HepG2 (cell line): Measurements from ENCODE around the gene LNX2. TPM values are rescaled to one million over a fixed set of nuclear protein-coding genes. Genes with fewer than 3 reads are reported as not detected.

ENCODE experiments used
- ATAC-seq: fragments of 200-7000 bp; cut with Tn5 transposase; 3 replicates; pipeline ENCODE4 v1.9.1; 2020; ENCODE audit warnings: mild to moderate bottlenecking, moderate library complexity
- BruUV-seq: library from RNA; stranded (reverse); fragments of 400-500 nt; replicated peaks from 2 replicates; lab custom pipeline; 2021; lab: Mats Ljungman, UMichigan
- CTCF ChIA-PET: fragments of 300-600 bp; formaldehyde crosslinking; extraction: SDS; loops from one replicate; lab custom pipeline; 2021; ENCODE audit warnings: low total read pairs, inconsistent platforms, low intra/inter-chr PET ratio; lab: Yijun Ruan, JAX
- POLR2A ChIA-PET: fragments of 350-600 bp; sonication (Branson Sonifier 250); formaldehyde crosslinking; loops from one replicate; lab custom pipeline; 2020; ENCODE audit warnings: antibody characterized with exemption, inconsistent platforms; lab: Yijun Ruan, JAX
- DNase-seq: peaks from one replicate; pipeline ENCODE4 v3.0.0-alpha.2; 2015; ENCODE audit warnings: low spot score
- FAIRE-seq: peaks from 3 replicates; lab custom pipeline; 2011; peaks lifted over from hg19 to GRCh38; lab: Jason Lieb, UNC
- H2AFZ ChIP-seq: one replicate; pipeline ENCODE4 v1.6.1; 2011; ENCODE audit warnings: low read length, inconsistent platforms
- H3K27ac ChIP-seq: fragments of 300-600 bp; 3 replicates; pipeline ENCODE4 v1.8.0; 2011; ENCODE audit warnings: mixed run types, mild to moderate bottlenecking, mixed read lengths, low read length, inconsistent platforms; ENCODE audit not compliant: insufficient read depth; ENCODE audit errors: extremely low read length
- H3K27me3 ChIP-seq, 2 experiments: fragments of 200-600 bp in 1 of 2; 2 replicates in 1 of 2; 3 replicates in 1 of 2; pipeline versions ENCODE4 v1.6.0 to v1.8.0; 2011; ENCODE audit warnings: low read length in 2 of 2, mild to moderate bottlenecking in 2 of 2, moderate library complexity in 2 of 2, inconsistent platforms in 1 of 2; ENCODE audit not compliant: insufficient read depth in 2 of 2, control insufficient read depth in 1 of 2
- H3K36me3 ChIP-seq, 2 experiments: fragments of 200-600 bp in 1 of 2; replicated peaks in 1 of 2; 2 replicates in 1 of 2; 3 replicates in 1 of 2; pipeline versions ENCODE4 v1.5.1 to v1.8.0; 2011; ENCODE audit warnings: low read length in 2 of 2, inconsistent platforms in 1 of 2; ENCODE audit not compliant: insufficient read depth in 2 of 2, control insufficient read depth in 1 of 2
- H3K4me1 ChIP-seq: 2 replicates; pipeline ENCODE4 v1.5.1; 2012; ENCODE audit warnings: low read length, inconsistent platforms; ENCODE audit not compliant: insufficient read depth
- H3K4me2 ChIP-seq: 2 replicates; pipeline ENCODE4 v1.6.0; 2011; ENCODE audit warnings: low read depth, low read length, inconsistent platforms
- H3K4me3 ChIP-seq, 3 experiments: fragments of 200-600 bp in 1 of 3; sonication (generic), shearing (Covaris generic) in 1 of 3; replicated peaks in 1 of 3; 2 replicates each; pipeline ENCODE4 v1.5.1; 2011 to 2016; ENCODE audit warnings: low read length in 3 of 3, inconsistent platforms in 2 of 3, low read depth in 2 of 3, mild to moderate bottlenecking in 2 of 3, control low read depth in 1 of 3, mixed read lengths in 1 of 3; ENCODE audit not compliant: insufficient read depth in 1 of 3
- H3K79me2 ChIP-seq: one replicate; pipeline ENCODE4 v1.6.1; 2011; ENCODE audit warnings: low read length, inconsistent platforms; ENCODE audit not compliant: insufficient read depth
- H3K9ac ChIP-seq: 2 replicates; pipeline ENCODE4 v1.6.0; 2011; ENCODE audit warnings: mild to moderate bottlenecking, low read depth, low read length, inconsistent platforms; ENCODE audit not compliant: insufficient read depth
- H3K9me3 ChIP-seq: 2 replicates; pipeline ENCODE4 v1.5.1; 2012; ENCODE audit warnings: mild to moderate bottlenecking, low read length
- H4K20me1 ChIP-seq: 2 replicates; pipeline ENCODE4 v1.6.0; 2011; ENCODE audit warnings: inconsistent platforms, mild to moderate bottlenecking, low read length, moderate library complexity; ENCODE audit not compliant: insufficient read depth
- CTCF ChIP-seq: sonication (generic); formaldehyde crosslinking; IDR thresholded peaks from 2 replicates; pipeline ENCODE4 v1.5.0; 2020; ENCODE audit warnings: mild to moderate bottlenecking, missing genetic modification reagents, moderate library complexity
- GABPB1 ChIP-seq: IDR thresholded peaks from 2 replicates; pipeline ENCODE4 v1.6.1; 2016; ENCODE audit warnings: mild to moderate bottlenecking, missing genetic modification reagents, moderate library complexity, missing compliant biosample characterization
- RBM39 ChIP-seq: fragments of 200-400 bp; formaldehyde crosslinking; IDR thresholded peaks from one replicate; pipeline ENCODE4 v1.6.1; 2018; ENCODE audit warnings: antibody characterized with exemption, mild to moderate bottlenecking, low read depth, low read length; ENCODE audit not compliant: poor library complexity, severe bottlenecking
- STAG1 ChIP-seq: sonication (generic); formaldehyde crosslinking; IDR thresholded peaks from 2 replicates; pipeline ENCODE4 v1.4.0; 2020; ENCODE audit warnings: missing genetic modification reagents
- WGBS: methylation state at CpG from one replicate; pipeline ENCODE4 v1.1.6; 2017; ENCODE audit warnings: low lambda C conversion rate; 5-methylcytosine and 5-hydroxymethylcytosine counted together
- in situ Hi-C: cut with HindIII; loops from 2 replicates; pipeline ENCODE4 v1.10.0; 2017; ENCODE audit warnings: low pct_unique_long_range_greater_than_20kb; ENCODE audit not compliant: extremely low pct_ligation_motif_present
- intact Hi-C: fragments of 100-400 bp; cut with micrococcal nuclease; formaldehyde crosslinking; loops from one replicate; pipeline ENCODE4 v1.10.0; 2022; ENCODE audit not compliant: unreplicated experiment
- polyA plus RNA-seq, 8 experiments: library from polyadenylated mRNA; depleted of rRNA in 3 of 8; stranded (reverse) in 7 of 8; unstranded in 1 of 8; fragments of >200 nt; fragmentation: Illumina TruSeq in 4 of 8; extraction: Trizol in 4 of 8; gene quantifications; 2 replicates each; pipeline versions ENCODE4 v1.2.1 to v1.2.3, GENCODE V29; 2011 to 2016; ENCODE audit warnings: low read depth in 4 of 8, missing spikeins in 1 of 8, mixed read lengths in 1 of 8; ENCODE audit not compliant: insufficient read depth in 1 of 8
- total RNA-seq, 5 experiments: library from RNA; depleted of rRNA; stranded (reverse); fragments of >200 nt; fragmentation: Illumina TruSeq; extraction: Trizol; gene quantifications; 2 replicates each; pipeline ENCODE4 v1.2.3, GENCODE V29; 2016; ENCODE audit warnings: low read depth in 1 of 5
- TF ChIP-seq, protein P1 (sequence below): sonication (generic); formaldehyde crosslinking; conservative IDR thresholded peaks from 2 replicates; pipeline ENCODE4 v1.5.0; 2020; ENCODE audit warnings: missing genetic modification reagents

Gene LNX2
- total and polyA plus RNA-seq, 2 of the 13 experiments (the other 11 are each of a cell fraction or from before 2014, with no cell fraction given) = 9.2 to 9.7 TPM

DNA sequence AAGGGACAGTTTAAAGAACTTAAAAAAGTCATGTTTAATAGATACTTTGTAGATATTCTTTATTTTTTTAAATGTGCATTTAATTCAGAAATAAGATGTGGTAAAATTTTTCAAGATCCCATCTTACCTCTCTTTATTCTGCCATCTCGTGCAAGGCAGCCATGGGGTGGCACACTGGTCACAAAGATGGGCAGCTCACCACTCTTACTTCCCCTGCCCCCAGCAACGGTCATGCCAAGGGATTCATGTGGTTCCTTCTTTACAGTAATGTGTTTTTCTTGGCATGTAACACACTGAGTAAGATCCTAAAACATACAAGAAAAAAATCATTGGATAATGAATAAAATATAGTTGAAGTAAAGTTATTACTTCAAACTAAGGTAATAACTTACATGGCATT lies 64.2 kb downstream of the LNX2 start:
- Histone ChIP-seq H3K4me1 (no peaks in the 10 kb centered on the region), H2AFZ (no peak overlapping the region), H3K9me3 (no peaks in the 10 kb centered on the region), H3K27ac (no peak overlapping the region), H4K20me1 (no peaks in the 10 kb centered on the region), H3K79me2 (no peaks in the 10 kb centered on the region), H3K4me2 (no peak overlapping the region), H3K36me3 (peaks cover 7 to 29% of the 10 kb centered on the region in 2 experiments), H3K4me3 (no peak overlapping the region), H3K9ac (no peak overlapping the region), H3K27me3 (no peaks in the 10 kb centered on the region)
- ChIA-PET POLR2A (no interaction called here), CTCF (no interaction called here)
- DNase-seq = no peak
- in situ Hi-C loops = no loop called here
- TF ChIP-seq CTCF (CRISPR knock-in tag) (0 out of 2 replicates have a peak, but pooled peaks have one; percentile 19), STAG1 (peak; percentile 41)
- TF ChIP-seq, protein P1, sequence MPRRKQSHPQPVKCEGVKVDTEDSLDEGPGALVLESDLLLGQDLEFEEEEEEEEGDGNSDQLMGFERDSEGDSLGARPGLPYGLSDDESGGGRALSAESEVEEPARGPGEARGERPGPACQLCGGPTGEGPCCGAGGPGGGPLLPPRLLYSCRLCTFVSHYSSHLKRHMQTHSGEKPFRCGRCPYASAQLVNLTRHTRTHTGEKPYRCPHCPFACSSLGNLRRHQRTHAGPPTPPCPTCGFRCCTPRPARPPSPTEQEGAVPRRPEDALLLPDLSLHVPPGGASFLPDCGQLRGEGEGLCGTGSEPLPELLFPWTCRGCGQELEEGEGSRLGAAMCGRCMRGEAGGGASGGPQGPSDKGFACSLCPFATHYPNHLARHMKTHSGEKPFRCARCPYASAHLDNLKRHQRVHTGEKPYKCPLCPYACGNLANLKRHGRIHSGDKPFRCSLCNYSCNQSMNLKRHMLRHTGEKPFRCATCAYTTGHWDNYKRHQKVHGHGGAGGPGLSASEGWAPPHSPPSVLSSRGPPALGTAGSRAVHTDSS = no peak
- no peak for FAIRE-seq
- WGBS = 94% methylated on average over 2 of the region's 2 CpGs
- no TSS peak for BruUV-seq
- intact Hi-C loops = no loop called here
- ATAC-seq = no peak

DNA sequence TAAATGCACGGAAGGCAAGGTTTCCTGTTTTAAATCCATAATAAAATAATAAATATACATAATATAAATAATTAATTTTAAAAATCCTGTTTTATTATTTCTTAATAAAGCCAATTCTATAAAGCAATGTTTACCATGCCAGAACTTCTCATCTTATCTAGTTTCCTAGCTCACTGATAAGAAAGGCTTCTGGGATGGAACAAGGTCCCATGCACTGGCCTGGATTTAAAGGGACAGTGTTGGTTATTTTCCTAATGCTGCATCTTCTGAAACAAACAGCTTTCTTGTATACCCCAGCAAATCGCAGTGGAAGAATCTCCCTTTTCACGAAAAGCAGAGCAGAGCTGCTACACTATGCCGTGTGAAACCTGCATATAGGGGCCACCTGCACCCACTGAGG lies 68.8 kb downstream of the LNX2 start:
- Histone ChIP-seq H3K27me3 (no peaks in the 10 kb centered on the region), H3K27ac (no peak overlapping the region), H3K9ac (no peak overlapping the region), H3K4me2 (no peak overlapping the region), H3K4me3 (no peak overlapping the region), H2AFZ (no peak overlapping the region), H4K20me1 (no peaks in the 10 kb centered on the region), H3K36me3 (peaks cover 11 to 44% of the 10 kb centered on the region in 2 experiments), H3K9me3 (no peaks in the 10 kb centered on the region), H3K79me2 (no peaks in the 10 kb centered on the region), H3K4me1 (no peaks in the 10 kb centered on the region)
- no TSS peak for BruUV-seq
- FAIRE-seq (no peak), ATAC-seq (no peak), DNase-seq (no peak)
- WGBS = 93% methylated on average over 4 of the region's 4 CpGs
- CTCF ChIA-PET = no interaction called here
- TF ChIP-seq RBM39 (no peak), GABPB1 (CRISPR knock-in tag) (no peak)
- in situ Hi-C loops (no loop called here), intact Hi-C loops (no loop called here)
- POLR2A ChIA-PET = no interaction called here
